K562 treated with DMSO at 1 percent for 4 hours (cell line): ENCODE data around the gene MR1. TPM values are rescaled to one million over a fixed set of nuclear protein-coding genes. Genes with fewer than 3 reads are reported as not detected.

Source experiments
- total RNA-seq: library from RNA; unstranded; fragments of 300-600 nt; gene quantifications from 2 replicates; pipeline ENCODE4 v1.2.3, GENCODE V29; 2022; ENCODE audit not compliant: insufficient read depth

Gene MR1
- total RNA-seq, result 14.7 and 18.9 TPM in 2 replicates

GRCh38 chr1:181033799-181034451 lies at the start of gene MR1:
TSS of gene MR1 (plus strand) at chr1:181033983. CDS start at chr1:181034008, 25 bp downstream.

GRCh38 chr1:181088079-181089016 lies 54.6 kb downstream of the MR1 start, which contains the start of gene IER5:
TSS of gene IER5 (plus strand) at chr1:181088700. CDS start at chr1:181088903, 203 bp downstream.

Other genes with a start within 250 kb of the MR1 start
- gene KIAA1614, start 121.1 kb upstream of the MR1 start, total RNA-seq, result 0.85 and 0.91 TPM in 2 replicates
- gene STX6, start 11.1 kb upstream of the MR1 start, total RNA-seq, result 6.7 and 9.2 TPM in 2 replicates
- 61.4 and 78.2 TPM in 2 replicates for gene IER5, start 54.7 kb downstream of the MR1 start, total RNA-seq